Choroid plexus epithelial cell (primary cell): Measurements from ENCODE around the gene SLC4A8.

Experiments
- DNase-seq: peaks from one replicate; pipeline ENCODE4 v3.0.0-alpha.2; 2010; ENCODE audit warnings: low read depth
- H3K4me3 ChIP-seq: 2 replicates; pipeline ENCODE4 v1.5.1; 2011; ENCODE audit warnings: low read depth, mild to moderate bottlenecking, control low read depth, low read length, moderate library complexity
- CTCF ChIP-seq: conservative IDR thresholded peaks from 2 replicates; pipeline ENCODE4 v1.5.1; 2011; ENCODE audit warnings: low read depth, mild to moderate bottlenecking, control low read depth, inconsistent platforms, low read length, moderate library complexity

The SLC4A8 gene

GRCh38 chr12:51517316-51517715, 92.7 kb downstream of the SLC4A8 start:
- no peak overlapping the region for H3K4me3 ChIP-seq
- TF ChIP-seq CTCF: no peak
- no peak for DNase-seq

- peak; percentile 36 for TF ChIP-seq CTCF
- H3K4me3 ChIP-seq: no peak overlapping the region
- no peak for DNase-seq
These were observed 93.2 kb downstream of the SLC4A8 start for GRCh38 chr12:51517800-51518199.

- no peak for TF ChIP-seq CTCF
- H3K4me3 ChIP-seq: no peak overlapping the region
- DNase-seq: no peak
These were observed 95.1 kb downstream of the SLC4A8 start for GRCh38 chr12:51519755-51520154.

- no peak for DNase-seq
- no peak for TF ChIP-seq CTCF
These were observed 96.1 kb downstream of the SLC4A8 start for GRCh38 chr12:51520576-51521325.

GRCh38 chr12:51521554-51522276, 97.1 kb downstream of the SLC4A8 start:
- no peak overlapping the region for H3K4me3 ChIP-seq
- peak; percentile 40 for DNase-seq
- TF ChIP-seq CTCF: peak; percentile 38

More at GRCh38 chr12:51520576-51521325, 96.1 kb downstream of the SLC4A8 start:
- H3K4me3 ChIP-seq: no peak overlapping the region

- no peak for DNase-seq
- no peak for TF ChIP-seq CTCF
- no peak overlapping the region for H3K4me3 ChIP-seq
These were observed 98.1 kb downstream of the SLC4A8 start for GRCh38 chr12:51522696-51523095.
